Neural cell (in vitro differentiated cells): ENCODE data around the gene INO80C. TPM values are rescaled to one million over a fixed set of nuclear protein-coding genes. Genes with fewer than 3 reads are reported as not detected.

Source experiments
- H2AFZ ChIP-seq: fragments of 200-600, 300-800 bp; sonication (generic), shearing (Covaris generic); 2 replicates; pipeline ENCODE4 v1.6.0; 2014; ENCODE audit warnings: low read depth, mild to moderate bottlenecking, antibody characterized with exemption, low read length, moderate library complexity
- H3F3A ChIP-seq: fragments of 200-600 bp; shearing (Covaris generic); 2 replicates; pipeline ENCODE4 v1.6.1; 2016; ENCODE audit warnings: mild to moderate bottlenecking, moderate library complexity, mixed read lengths, antibody characterized with exemption, low read length; ENCODE audit not compliant: insufficient read depth, poor library complexity, severe bottlenecking
- H3K27ac ChIP-seq: fragments of 200-600, 300-800 bp; sonication (generic), shearing (Covaris generic); 2 replicates; pipeline ENCODE4 v1.5.1; 2014; ENCODE audit warnings: mild to moderate bottlenecking, low read length, moderate library complexity
- H3K27me3 ChIP-seq: fragments of 300-800, 200-600 bp; sonication (generic), shearing (Covaris generic); 2 replicates; pipeline ENCODE4 v1.6.0; 2014; ENCODE audit warnings: mild to moderate bottlenecking, low read depth, low read length, moderate library complexity; ENCODE audit not compliant: insufficient read depth
- H3K36me3 ChIP-seq: fragments of 300-800, 200-600 bp; sonication (generic), shearing (Covaris generic); 2 replicates; pipeline ENCODE4 v1.5.1; 2014; ENCODE audit warnings: mild to moderate bottlenecking, antibody characterized with exemption, low read length, moderate library complexity; ENCODE audit not compliant: insufficient read depth
- H3K4me2 ChIP-seq: fragments of 300-800, 200-600 bp; sonication (generic), shearing (Covaris generic); 2 replicates; pipeline ENCODE4 v1.6.0; 2014; ENCODE audit warnings: mild to moderate bottlenecking, low read length
- H3K4me3 ChIP-seq: fragments of 300-800, 200-600 bp; sonication (generic), shearing (Covaris generic); 2 replicates; pipeline ENCODE4 v1.5.1; 2014; ENCODE audit warnings: mild to moderate bottlenecking, low read length, moderate library complexity
- H3K79me2 ChIP-seq: fragments of 200-600 bp; shearing (Covaris generic); replicated peaks from 2 replicates; pipeline ENCODE4 v1.6.0; 2014; ENCODE audit warnings: mild to moderate bottlenecking, low read length, moderate library complexity; ENCODE audit not compliant: insufficient read depth
- H3K9ac ChIP-seq: fragments of 300-800, 200-600 bp; sonication (generic), shearing (Covaris generic); 2 replicates; pipeline ENCODE4 v1.6.1; 2016; ENCODE audit warnings: mild to moderate bottlenecking, low read length, mixed read lengths
- H3K9me2 ChIP-seq: fragments of 200-600 bp; shearing (Covaris generic); 2 replicates; pipeline ENCODE4 v1.6.1; 2016; ENCODE audit warnings: mild to moderate bottlenecking, low read length, mixed read lengths; ENCODE audit not compliant: insufficient read depth
- H3K9me3 ChIP-seq: fragments of 200-600, 300-800 bp; sonication (generic), shearing (Covaris generic); 2 replicates; pipeline ENCODE4 v1.6.1; 2016; ENCODE audit warnings: mild to moderate bottlenecking, mixed run types, low read length, moderate library complexity, mixed read lengths
- H4K20me1 ChIP-seq: fragments of 200-600 bp; shearing (Covaris generic); 2 replicates; pipeline ENCODE4 v1.6.1; 2016; ENCODE audit warnings: mild to moderate bottlenecking, mixed run types; ENCODE audit not compliant: insufficient read depth
- CTCF ChIP-seq: fragments of 450-650 bp; IDR thresholded peaks from 2 replicates; pipeline ENCODE4 v1.5.1; 2014; ENCODE audit warnings: antibody characterized with exemption, mild to moderate bottlenecking, moderate library complexity; ENCODE audit not compliant: poor library complexity, severe bottlenecking
- EP300 ChIP-seq: fragments of 450-650 bp; conservative IDR thresholded peaks from 2 replicates; pipeline ENCODE4 v1.6.1; 2014; ENCODE audit warnings: antibody characterized with exemption, mild to moderate bottlenecking, moderate library complexity; ENCODE audit not compliant: poor library complexity, severe bottlenecking
- EZH2 ChIP-seq: fragments of 200-600, 300-800 bp; shearing (Covaris generic), sonication (generic); IDR thresholded peaks from 2 replicates; pipeline ENCODE4 v1.6.1; 2014; ENCODE audit warnings: antibody characterized with exemption, low read length, borderline replicate concordance, mild to moderate bottlenecking; ENCODE audit not compliant: insufficient read depth, poor library complexity, severe bottlenecking
- MXI1 ChIP-seq: fragments of 450-650 bp; conservative IDR thresholded peaks from 2 replicates; pipeline ENCODE4 v1.6.1; 2014; ENCODE audit warnings: antibody characterized with exemption, mild to moderate bottlenecking; ENCODE audit not compliant: poor library complexity, severe bottlenecking
- POLR2AphosphoS5 ChIP-seq: IDR thresholded peaks from 2 replicates; pipeline ENCODE4 v1.6.1; 2012
- RAD21 ChIP-seq: fragments of 450-650 bp; conservative IDR thresholded peaks from 2 replicates; pipeline ENCODE4 v1.6.1; 2014; ENCODE audit warnings: antibody characterized with exemption, mild to moderate bottlenecking, moderate library complexity
- SMC3 ChIP-seq: fragments of 450-650 bp; conservative IDR thresholded peaks from 2 replicates; pipeline ENCODE4 v1.6.1; 2014; ENCODE audit warnings: antibody characterized with exemption, mild to moderate bottlenecking, moderate library complexity; ENCODE audit not compliant: poor library complexity
- TAF1 ChIP-seq: IDR thresholded peaks from 2 replicates; pipeline ENCODE4 v1.6.1; 2012; ENCODE audit warnings: low read depth
- polyA plus RNA-seq: library from polyadenylated mRNA; depleted of rRNA; stranded (reverse); fragments of >200 nt; gene quantifications from 2 replicates; pipeline ENCODE4 v1.2.3, GENCODE V29; 2014
- TF ChIP-seq, protein P1 (sequence below): IDR thresholded peaks from 2 replicates; pipeline ENCODE4 v1.6.1; 2012; ENCODE audit warnings: borderline replicate concordance

The INO80C gene
- polyA plus RNA-seq, 1 donor from 2014 or later: 30.5 TPM

GRCh38 chr18:35515460-35516130, 17.8 kb upstream of the INO80C start:
- Histone ChIP-seq H3K4me3 (no peak overlapping the region), H2AFZ (no peak overlapping the region), H3K9me3 (no peaks in the 10 kb centered on the region), H3K27me3 (no peaks in the 10 kb centered on the region), H3K9me2 (no peaks in the 10 kb centered on the region), H3K9ac (no peak overlapping the region), H3K27ac (no peak overlapping the region), H3F3A (no peaks in the 10 kb centered on the region), H3K4me2 (no peak overlapping the region), H3K79me2 (no peaks in the 10 kb centered on the region), H3K36me3 (no peaks in the 10 kb centered on the region), H4K20me1 (no peaks in the 10 kb centered on the region)
- TF ChIP-seq RAD21 (no peak), TAF1 (no peak), EZH2 (no peak)

- Histone ChIP-seq H3K27ac (no peak overlapping the region), H3K9me3 (no peaks in the 10 kb centered on the region), H3K36me3 (no peaks in the 10 kb centered on the region), H3K27me3 (no peaks in the 10 kb centered on the region), H2AFZ (no peak overlapping the region), H4K20me1 (no peaks in the 10 kb centered on the region), H3F3A (no peaks in the 10 kb centered on the region), H3K79me2 (no peaks in the 10 kb centered on the region), H3K4me3 (no peak overlapping the region), H3K4me2 (no peak overlapping the region), H3K9me2 (no peaks in the 10 kb centered on the region), H3K9ac (no peak overlapping the region)
- TF ChIP-seq EZH2 (no peak), EP300 (no peak), SMC3 (no peak), TAF1 (no peak), MXI1 (no peak), POLR2AphosphoS5 (no peak), CTCF (no peak), RAD21 (no peak)
- TF ChIP-seq, protein P1, sequence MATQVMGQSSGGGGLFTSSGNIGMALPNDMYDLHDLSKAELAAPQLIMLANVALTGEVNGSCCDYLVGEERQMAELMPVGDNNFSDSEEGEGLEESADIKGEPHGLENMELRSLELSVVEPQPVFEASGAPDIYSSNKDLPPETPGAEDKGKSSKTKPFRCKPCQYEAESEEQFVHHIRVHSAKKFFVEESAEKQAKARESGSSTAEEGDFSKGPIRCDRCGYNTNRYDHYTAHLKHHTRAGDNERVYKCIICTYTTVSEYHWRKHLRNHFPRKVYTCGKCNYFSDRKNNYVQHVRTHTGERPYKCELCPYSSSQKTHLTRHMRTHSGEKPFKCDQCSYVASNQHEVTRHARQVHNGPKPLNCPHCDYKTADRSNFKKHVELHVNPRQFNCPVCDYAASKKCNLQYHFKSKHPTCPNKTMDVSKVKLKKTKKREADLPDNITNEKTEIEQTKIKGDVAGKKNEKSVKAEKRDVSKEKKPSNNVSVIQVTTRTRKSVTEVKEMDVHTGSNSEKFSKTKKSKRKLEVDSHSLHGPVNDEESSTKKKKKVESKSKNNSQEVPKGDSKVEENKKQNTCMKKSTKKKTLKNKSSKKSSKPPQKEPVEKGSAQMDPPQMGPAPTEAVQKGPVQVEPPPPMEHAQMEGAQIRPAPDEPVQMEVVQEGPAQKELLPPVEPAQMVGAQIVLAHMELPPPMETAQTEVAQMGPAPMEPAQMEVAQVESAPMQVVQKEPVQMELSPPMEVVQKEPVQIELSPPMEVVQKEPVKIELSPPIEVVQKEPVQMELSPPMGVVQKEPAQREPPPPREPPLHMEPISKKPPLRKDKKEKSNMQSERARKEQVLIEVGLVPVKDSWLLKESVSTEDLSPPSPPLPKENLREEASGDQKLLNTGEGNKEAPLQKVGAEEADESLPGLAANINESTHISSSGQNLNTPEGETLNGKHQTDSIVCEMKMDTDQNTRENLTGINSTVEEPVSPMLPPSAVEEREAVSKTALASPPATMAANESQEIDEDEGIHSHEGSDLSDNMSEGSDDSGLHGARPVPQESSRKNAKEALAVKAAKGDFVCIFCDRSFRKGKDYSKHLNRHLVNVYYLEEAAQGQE: no peak
Observed at GRCh38 chr18:35514752-35515459, 17.1 kb upstream of the INO80C start.
